ENCODE measurements around the gene CFDP1.

- TF ChIP-seq CTCF (IDR thresholded peaks at IDR 0.05) = no peak
- TF ChIP-seq POLR2A (IDR thresholded peaks at IDR 0.05) = no peak
Measured at GRCh38 chr16:75398333-75398732, 35.0 kb downstream of the CFDP1 start.

Measured in adrenal gland (tissue), 5 donors.